ENCODE results near the gene MAN2B2.

Gene MAN2B2

DNA sequence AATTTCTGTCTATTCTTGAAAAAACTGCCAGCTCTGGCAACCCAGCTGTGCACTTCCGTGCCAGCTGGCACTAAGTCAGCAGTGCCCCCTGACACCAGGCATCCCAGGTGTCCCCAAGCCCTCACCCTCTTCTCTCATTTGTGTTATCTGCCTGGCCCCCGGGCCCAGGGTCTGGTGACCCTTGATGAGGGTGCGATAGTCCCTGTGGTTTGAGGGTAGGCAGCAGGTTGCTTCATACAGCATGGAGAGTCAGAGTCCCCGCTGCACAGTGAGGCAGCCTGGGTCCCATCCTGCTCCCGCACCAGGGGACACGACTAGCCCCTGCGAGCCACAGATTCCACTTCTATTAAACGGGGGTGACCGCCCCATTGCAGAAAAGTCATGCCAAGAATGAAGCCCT lies 1.9 kb downstream of the MAN2B2 start:
- Histone ChIP-seq H3K4me3 (ENCODE audit: low read length in 2 of 2) (no peak overlapping the region), H3K9me3 (ENCODE audit: control insufficient read depth in 2 of 2, low read length in 2 of 2) (no peaks in the 10 kb centered on the region), H3K4me1 (ENCODE audit: control insufficient read depth in 2 of 2, insufficient read depth in 2 of 2, low read length in 2 of 2) (peaks cover 8 to 9% of the 10 kb centered on the region in 2 donors), H3K27me3 (ENCODE audit: control insufficient read depth in 2 of 2, insufficient read depth in 2 of 2, low read length in 2 of 2) (no peaks in the 10 kb centered on the region), H3K9ac (ENCODE audit: low read depth in 1 of 2, low read length in 2 of 2) (no peak overlapping the region), H3K36me3 (ENCODE audit: control insufficient read depth in 2 of 2, insufficient read depth in 2 of 2, low read length in 2 of 2) (peaks cover 21 to 28% of the 10 kb centered on the region in 2 donors), H3K27ac (ENCODE audit: low read depth in 2 of 2, low read length in 2 of 2) (no peak overlapping the region)

DNA sequence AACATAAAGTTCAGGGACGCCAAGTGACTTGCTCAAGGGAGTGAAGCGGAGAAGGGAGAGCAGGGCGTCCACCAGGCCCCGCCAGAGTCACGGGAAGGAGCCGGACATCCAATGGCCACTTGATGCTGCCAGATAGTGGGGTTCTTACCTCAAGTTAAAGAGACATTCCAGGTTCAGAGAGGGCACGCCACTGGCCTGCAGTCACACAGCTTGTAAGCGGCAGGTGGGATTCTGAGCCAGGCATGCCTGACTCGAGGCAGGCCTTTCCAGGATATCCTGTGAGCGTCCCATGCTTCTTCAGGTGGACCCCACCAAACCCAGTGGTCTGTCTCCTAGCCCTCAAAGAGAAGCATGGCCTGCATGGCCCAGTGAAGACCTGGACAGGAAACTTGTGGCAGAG lies 2.4 kb downstream of the MAN2B2 start:
- Histone ChIP-seq H3K4me3 (ENCODE audit: low read length in 2 of 2) (no peak overlapping the region), H3K9me3 (ENCODE audit: control insufficient read depth in 2 of 2, low read length in 2 of 2) (no peaks in the 10 kb centered on the region), H3K27ac (ENCODE audit: low read depth in 2 of 2, low read length in 2 of 2) (no peak overlapping the region), H3K36me3 (ENCODE audit: control insufficient read depth in 2 of 2, insufficient read depth in 2 of 2, low read length in 2 of 2) (peaks cover 21 to 30% of the 10 kb centered on the region in 2 donors), H3K4me1 (ENCODE audit: control insufficient read depth in 2 of 2, insufficient read depth in 2 of 2, low read length in 2 of 2) (peaks cover 8 to 9% of the 10 kb centered on the region in 2 donors), H3K9ac (ENCODE audit: low read depth in 1 of 2, low read length in 2 of 2) (no peak overlapping the region), H3K27me3 (ENCODE audit: control insufficient read depth in 2 of 2, insufficient read depth in 2 of 2, low read length in 2 of 2) (no peaks in the 10 kb centered on the region)

DNA sequence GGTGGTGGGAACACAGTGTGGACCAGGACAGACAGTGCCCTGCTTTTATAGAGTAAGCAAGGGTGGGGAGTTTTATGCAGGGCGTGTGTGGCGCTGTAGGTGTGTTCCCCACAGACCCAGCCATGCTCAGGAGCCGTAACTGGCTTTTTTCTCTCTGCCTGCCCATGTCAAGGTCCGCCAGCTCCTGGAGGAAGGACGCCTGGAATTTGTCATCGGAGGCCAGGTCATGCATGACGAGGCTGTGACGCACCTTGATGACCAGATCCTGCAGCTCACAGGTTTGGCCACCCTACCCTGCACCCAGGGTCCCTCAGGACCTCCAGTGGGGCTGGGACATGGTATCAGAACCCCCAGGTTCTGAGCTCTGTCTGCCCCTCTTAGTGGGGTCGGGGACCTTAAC lies 3.2 kb downstream of the MAN2B2 start:
- no peak overlapping the region for H3K9ac ChIP-seq (ENCODE audit: low read depth in 1 of 2, low read length in 2 of 2)
- peaks cover 0 to 4% of the 10 kb centered on the region in 2 donors for H3K9me3 ChIP-seq (ENCODE audit: control insufficient read depth in 2 of 2, low read length in 2 of 2)
- no peak overlapping the region for H3K4me3 ChIP-seq (ENCODE audit: low read length in 2 of 2)
- peaks cover 21 to 35% of the 10 kb centered on the region in 2 donors for H3K36me3 ChIP-seq (ENCODE audit: control insufficient read depth in 2 of 2, insufficient read depth in 2 of 2, low read length in 2 of 2)
- H3K4me1 ChIP-seq (ENCODE audit: control insufficient read depth in 2 of 2, insufficient read depth in 2 of 2, low read length in 2 of 2), result peaks cover 8 to 9% of the 10 kb centered on the region in 2 donors
- H3K27me3 ChIP-seq (ENCODE audit: control insufficient read depth in 2 of 2, insufficient read depth in 2 of 2, low read length in 2 of 2), result no peaks in the 10 kb centered on the region
- H3K27ac ChIP-seq (ENCODE audit: low read depth in 2 of 2, low read length in 2 of 2), result no peak overlapping the region

DNA sequence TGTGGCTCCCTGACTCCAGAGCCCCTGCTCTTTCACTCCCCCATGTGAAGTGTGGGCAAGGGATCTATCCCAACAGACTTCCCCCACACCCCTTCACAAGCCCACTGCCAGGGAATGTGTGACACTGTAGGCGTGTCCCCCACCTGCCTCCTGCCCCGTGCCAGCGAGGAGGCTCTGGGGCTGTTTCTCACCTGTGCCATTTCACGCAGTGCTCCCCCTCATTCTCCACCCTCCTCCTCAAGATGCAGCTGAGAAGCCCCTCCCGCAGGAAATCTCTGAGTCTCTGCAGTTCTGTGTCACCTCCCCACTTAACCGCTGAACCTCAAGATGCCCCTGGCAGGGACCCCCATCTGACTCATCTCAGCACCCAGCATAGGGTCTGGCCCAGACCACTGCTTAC lies 5.4 kb downstream of the MAN2B2 start:
- Histone ChIP-seq H3K9ac (ENCODE audit: low read depth in 1 of 2, low read length in 2 of 2) (no peak overlapping the region), H3K27ac (ENCODE audit: low read depth in 2 of 2, low read length in 2 of 2) (no peak overlapping the region), H3K36me3 (ENCODE audit: control insufficient read depth in 2 of 2, insufficient read depth in 2 of 2, low read length in 2 of 2) (peaks cover 31 to 36% of the 10 kb centered on the region in 2 donors), H3K9me3 (ENCODE audit: control insufficient read depth in 2 of 2, low read length in 2 of 2) (peaks cover 0 to 4% of the 10 kb centered on the region in 2 donors), H3K4me3 (ENCODE audit: low read length in 2 of 2) (no peak overlapping the region), H3K27me3 (ENCODE audit: control insufficient read depth in 2 of 2, insufficient read depth in 2 of 2, low read length in 2 of 2) (no peaks in the 10 kb centered on the region), H3K4me1 (ENCODE audit: control insufficient read depth in 2 of 2, insufficient read depth in 2 of 2, low read length in 2 of 2) (peaks cover 4 to 6% of the 10 kb centered on the region in 2 donors)

DNA sequence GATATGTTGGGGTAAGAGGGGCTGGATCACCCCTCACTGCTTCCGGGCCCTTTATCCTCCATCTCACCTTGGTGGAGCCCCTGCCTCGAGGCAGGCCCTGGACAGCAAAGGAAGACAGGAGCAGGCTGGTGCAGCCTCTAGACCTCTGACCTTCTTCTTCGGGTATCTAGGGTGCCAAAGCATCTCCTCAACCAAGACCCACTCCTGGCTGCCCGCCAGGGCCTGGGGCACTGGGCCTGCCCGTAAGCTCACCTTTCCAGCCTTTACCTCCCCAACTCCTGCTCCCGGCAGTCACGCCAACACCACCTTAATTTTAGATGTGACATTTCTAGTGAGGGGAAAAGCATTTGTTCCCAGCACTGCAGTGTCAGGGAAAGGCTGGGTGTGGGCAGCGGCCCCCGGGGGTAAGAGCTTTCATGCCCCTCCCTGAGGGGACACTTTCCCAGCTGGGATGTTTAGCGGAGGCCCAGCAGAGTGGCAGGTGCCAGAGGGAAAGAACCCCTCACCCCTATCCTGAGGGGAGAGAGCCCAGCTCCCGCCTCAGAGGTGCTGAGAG lies 6.7 kb downstream of the MAN2B2 start:
- H3K36me3 ChIP-seq (ENCODE audit: control insufficient read depth in 2 of 2, insufficient read depth in 2 of 2, low read length in 2 of 2), result peaks cover 31 to 36% of the 10 kb centered on the region in 2 donors
- H3K9ac ChIP-seq (ENCODE audit: low read depth in 1 of 2, low read length in 2 of 2), result no peak overlapping the region
- no peaks in the 10 kb centered on the region for H3K27me3 ChIP-seq (ENCODE audit: control insufficient read depth in 2 of 2, insufficient read depth in 2 of 2, low read length in 2 of 2)
- H3K4me3 ChIP-seq (ENCODE audit: low read length in 2 of 2), result no peak overlapping the region
- no peak overlapping the region for H3K27ac ChIP-seq (ENCODE audit: low read depth in 2 of 2, low read length in 2 of 2)
- H3K4me1 ChIP-seq (ENCODE audit: control insufficient read depth in 2 of 2, insufficient read depth in 2 of 2, low read length in 2 of 2), result no peaks in the 10 kb centered on the region
- peaks cover 0 to 4% of the 10 kb centered on the region in 2 donors for H3K9me3 ChIP-seq (ENCODE audit: control insufficient read depth in 2 of 2, low read length in 2 of 2)

DNA sequence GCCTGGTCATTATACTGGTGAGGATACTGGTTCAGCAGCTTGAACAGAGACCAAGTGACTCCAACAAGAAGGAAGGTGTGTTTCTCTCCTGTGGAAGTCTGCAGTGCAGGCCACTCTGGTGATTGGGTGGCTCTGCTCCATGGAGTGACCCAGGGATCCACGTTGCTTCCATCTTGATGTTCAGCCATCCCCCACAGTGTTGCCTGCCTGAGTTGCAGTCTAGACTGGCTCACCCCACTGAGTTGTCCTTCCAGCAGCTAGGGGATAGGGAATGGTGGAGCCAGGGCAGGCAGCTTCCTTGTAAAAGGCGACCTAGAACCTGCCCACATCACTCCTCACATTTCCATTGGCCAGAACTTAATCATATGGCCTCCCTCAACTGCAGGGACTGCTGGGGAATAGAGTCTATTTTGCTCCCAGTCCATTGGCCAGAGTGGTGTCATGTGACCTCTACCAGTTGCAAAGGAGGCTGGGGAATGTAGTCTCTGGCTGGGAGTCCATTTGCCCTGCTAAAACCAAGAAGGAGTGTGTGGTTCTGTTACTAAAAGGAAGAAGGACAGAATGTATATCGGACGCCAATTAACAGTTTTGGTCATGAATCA lies 8.0 kb downstream of the MAN2B2 start:
- Histone ChIP-seq H3K4me3 (ENCODE audit: low read length in 2 of 2) (no peak overlapping the region), H3K36me3 (ENCODE audit: control insufficient read depth in 2 of 2, insufficient read depth in 2 of 2, low read length in 2 of 2) (peaks cover 31 to 37% of the 10 kb centered on the region in 2 donors), H3K9ac (ENCODE audit: low read depth in 1 of 2, low read length in 2 of 2) (no peak overlapping the region), H3K4me1 (ENCODE audit: control insufficient read depth in 2 of 2, insufficient read depth in 2 of 2, low read length in 2 of 2) (no peaks in the 10 kb centered on the region), H3K9me3 (ENCODE audit: control insufficient read depth in 2 of 2, low read length in 2 of 2) (peaks cover 0 to 4% of the 10 kb centered on the region in 2 donors), H3K27me3 (ENCODE audit: control insufficient read depth in 2 of 2, insufficient read depth in 2 of 2, low read length in 2 of 2) (no peaks in the 10 kb centered on the region), H3K27ac (ENCODE audit: low read depth in 2 of 2, low read length in 2 of 2) (no peak overlapping the region)

DNA sequence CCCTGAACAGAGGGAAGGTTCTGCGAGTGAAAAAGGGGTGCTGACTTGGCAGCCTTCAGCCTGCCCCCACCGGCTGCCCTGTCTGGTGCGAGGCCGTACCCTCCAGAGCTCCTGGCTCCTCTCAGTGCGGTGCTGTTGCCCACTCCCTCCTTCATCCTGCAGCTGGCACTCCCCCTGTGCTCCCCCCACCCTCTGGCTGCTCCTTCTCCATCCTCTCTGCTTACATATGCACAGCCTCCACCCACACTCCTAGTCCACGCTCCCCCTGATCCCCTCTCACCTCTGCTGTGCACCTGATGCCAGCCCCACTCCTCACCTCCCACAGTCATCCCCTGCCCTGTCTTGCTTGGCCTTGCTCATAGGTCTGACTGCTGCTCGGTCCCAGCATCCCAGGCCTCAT lies 9.9 kb downstream of the MAN2B2 start:
- peaks cover 19 to 32% of the 10 kb centered on the region in 2 donors for H3K36me3 ChIP-seq (ENCODE audit: control insufficient read depth in 2 of 2, insufficient read depth in 2 of 2, low read length in 2 of 2)
- H3K9me3 ChIP-seq (ENCODE audit: control insufficient read depth in 2 of 2, low read length in 2 of 2), result peaks cover 0 to 4% of the 10 kb centered on the region in 2 donors
- no peaks in the 10 kb centered on the region for H3K27me3 ChIP-seq (ENCODE audit: control insufficient read depth in 2 of 2, insufficient read depth in 2 of 2, low read length in 2 of 2)
- no peaks in the 10 kb centered on the region for H3K4me1 ChIP-seq (ENCODE audit: control insufficient read depth in 2 of 2, insufficient read depth in 2 of 2, low read length in 2 of 2)
- H3K9ac ChIP-seq (ENCODE audit: low read depth in 1 of 2, low read length in 2 of 2), result no peak overlapping the region
- H3K4me3 ChIP-seq (ENCODE audit: low read length in 2 of 2), result no peak overlapping the region
- no peak overlapping the region for H3K27ac ChIP-seq (ENCODE audit: low read depth in 2 of 2, low read length in 2 of 2)

DNA sequence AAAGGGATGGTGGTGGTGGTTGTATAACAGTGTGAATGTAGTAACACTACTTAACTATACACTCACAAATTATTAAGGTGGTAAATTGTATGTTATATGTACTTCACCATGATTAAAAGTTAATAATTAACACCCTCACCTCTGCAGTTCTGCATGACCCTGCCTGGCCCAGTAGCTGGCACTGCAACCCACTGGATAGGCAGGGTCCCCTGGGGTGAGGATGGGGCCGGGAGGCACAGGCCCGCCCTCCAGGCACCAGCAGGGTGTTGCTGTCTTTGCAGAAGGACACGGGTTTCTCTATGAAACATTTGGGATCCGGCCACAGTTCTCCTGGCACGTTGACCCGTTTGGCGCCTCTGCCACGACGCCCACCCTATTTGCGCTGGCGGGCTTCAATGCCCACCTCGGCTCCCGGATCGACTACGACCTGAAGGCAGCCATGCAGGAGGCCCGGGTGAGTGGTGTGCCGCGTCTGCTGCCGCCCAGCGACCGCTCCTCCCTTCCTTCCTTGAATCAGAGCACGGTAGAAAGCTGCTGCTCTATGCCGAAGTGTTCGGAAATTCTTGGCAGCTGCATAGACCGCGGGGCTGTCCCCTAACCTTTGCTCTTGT lies 11.8 kb downstream of the MAN2B2 start:
- peaks cover 14 to 24% of the 10 kb centered on the region in 2 donors for H3K36me3 ChIP-seq (ENCODE audit: control insufficient read depth in 2 of 2, insufficient read depth in 2 of 2, low read length in 2 of 2)

DNA sequence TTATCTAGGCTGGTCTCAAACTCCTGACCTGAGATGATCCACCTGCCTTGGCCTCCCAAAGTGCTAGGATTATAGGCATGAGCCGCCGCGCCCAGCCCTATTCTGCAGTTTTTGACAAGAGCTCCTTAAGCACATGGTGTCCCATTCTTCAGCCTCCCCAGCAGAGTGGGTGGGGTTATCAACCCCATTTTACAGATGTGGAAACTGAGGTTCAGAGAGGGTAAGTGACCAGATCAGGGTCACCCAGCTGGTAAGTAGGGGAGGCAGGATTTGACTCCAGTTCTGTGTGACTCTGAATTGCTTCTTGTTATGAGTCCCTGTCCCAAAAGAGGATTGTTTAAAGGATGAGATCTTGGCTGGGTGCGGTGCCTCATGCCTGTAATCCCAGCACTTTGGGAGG lies 14.5 kb downstream of the MAN2B2 start:
- no peaks in the 10 kb centered on the region for H3K4me1 ChIP-seq (ENCODE audit: control insufficient read depth in 2 of 2, insufficient read depth in 2 of 2, low read length in 2 of 2)
- H3K27ac ChIP-seq (ENCODE audit: low read depth in 2 of 2, low read length in 2 of 2), result no peak overlapping the region
- no peaks in the 10 kb centered on the region for H3K9me3 ChIP-seq (ENCODE audit: control insufficient read depth in 2 of 2, low read length in 2 of 2)
- H3K27me3 ChIP-seq (ENCODE audit: control insufficient read depth in 2 of 2, insufficient read depth in 2 of 2, low read length in 2 of 2), result no peaks in the 10 kb centered on the region
- no peak overlapping the region for H3K9ac ChIP-seq (ENCODE audit: low read depth in 1 of 2, low read length in 2 of 2)
- peaks cover 16 to 18% of the 10 kb centered on the region in 2 donors for H3K36me3 ChIP-seq (ENCODE audit: control insufficient read depth in 2 of 2, insufficient read depth in 2 of 2, low read length in 2 of 2)
- H3K4me3 ChIP-seq (ENCODE audit: low read length in 2 of 2), result no peak overlapping the region

More for the DNA sequence above, 11.8 kb downstream of the MAN2B2 start:
- Histone ChIP-seq H3K9ac (ENCODE audit: low read depth in 1 of 2, low read length in 2 of 2) (no peak overlapping the region), H3K4me3 (ENCODE audit: low read length in 2 of 2) (no peak overlapping the region), H3K4me1 (ENCODE audit: control insufficient read depth in 2 of 2, insufficient read depth in 2 of 2, low read length in 2 of 2) (no peaks in the 10 kb centered on the region), H3K27me3 (ENCODE audit: control insufficient read depth in 2 of 2, insufficient read depth in 2 of 2, low read length in 2 of 2) (no peaks in the 10 kb centered on the region), H3K9me3 (ENCODE audit: control insufficient read depth in 2 of 2, low read length in 2 of 2) (peaks cover 0 to 4% of the 10 kb centered on the region in 2 donors), H3K27ac (ENCODE audit: low read depth in 2 of 2, low read length in 2 of 2) (no peak overlapping the region)

DNA sequence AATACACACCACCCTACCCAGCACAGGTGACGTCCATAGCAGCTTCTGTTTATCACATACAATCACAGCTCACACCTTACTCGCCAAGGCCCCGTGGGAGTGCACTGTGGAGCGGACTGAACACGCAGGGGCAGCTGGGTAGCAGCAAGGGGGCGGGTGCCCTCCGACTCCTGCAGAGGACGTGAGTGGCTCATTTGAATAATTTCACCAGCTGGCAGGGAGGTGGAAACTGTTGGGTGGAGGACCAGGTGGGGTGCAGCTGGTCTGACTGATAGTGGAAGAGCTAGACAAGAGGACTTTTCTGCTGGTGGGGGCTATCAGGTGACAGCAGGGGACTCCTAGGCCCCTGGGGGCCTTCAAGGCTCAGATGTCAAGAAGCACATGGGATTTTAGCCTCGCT lies 16.3 kb downstream of the MAN2B2 start:
- H3K9ac ChIP-seq (ENCODE audit: low read depth in 1 of 2, low read length in 2 of 2), result no peak overlapping the region
- H3K4me1 ChIP-seq (ENCODE audit: control insufficient read depth in 2 of 2, insufficient read depth in 2 of 2, low read length in 2 of 2), result no peaks in the 10 kb centered on the region
- H3K27ac ChIP-seq (ENCODE audit: low read depth in 2 of 2, low read length in 2 of 2), result no peak overlapping the region
- H3K27me3 ChIP-seq (ENCODE audit: control insufficient read depth in 2 of 2, insufficient read depth in 2 of 2, low read length in 2 of 2), result no peaks in the 10 kb centered on the region
- H3K36me3 ChIP-seq (ENCODE audit: control insufficient read depth in 2 of 2, insufficient read depth in 2 of 2, low read length in 2 of 2), result peaks cover 18 to 26% of the 10 kb centered on the region in 2 donors
- no peaks in the 10 kb centered on the region for H3K9me3 ChIP-seq (ENCODE audit: control insufficient read depth in 2 of 2, low read length in 2 of 2)
- H3K4me3 ChIP-seq (ENCODE audit: low read length in 2 of 2), result no peak overlapping the region
